Stimulated activated CD8-positive, alpha-beta memory T cell treated with anti-CD3 and anti-CD28 coated beads, Interleukin-12 subunit alpha, Interleukin-12 subunit beta, amount 100 ng/mL, for 1 hour (primary cell): Measurements from ENCODE around the gene KLHL26.
"Not testable (repeated sequence)": the region's sequence is repeated elsewhere in the genome, so short reads cannot be mapped to it uniquely, and the experiment has no call there.

Experiments
- DNase-seq: peaks from one replicate; pipeline ENCODE4 v3.0.0-alpha.2; 2020; ENCODE audit warnings: low read depth

The KLHL26 gene, protein sequence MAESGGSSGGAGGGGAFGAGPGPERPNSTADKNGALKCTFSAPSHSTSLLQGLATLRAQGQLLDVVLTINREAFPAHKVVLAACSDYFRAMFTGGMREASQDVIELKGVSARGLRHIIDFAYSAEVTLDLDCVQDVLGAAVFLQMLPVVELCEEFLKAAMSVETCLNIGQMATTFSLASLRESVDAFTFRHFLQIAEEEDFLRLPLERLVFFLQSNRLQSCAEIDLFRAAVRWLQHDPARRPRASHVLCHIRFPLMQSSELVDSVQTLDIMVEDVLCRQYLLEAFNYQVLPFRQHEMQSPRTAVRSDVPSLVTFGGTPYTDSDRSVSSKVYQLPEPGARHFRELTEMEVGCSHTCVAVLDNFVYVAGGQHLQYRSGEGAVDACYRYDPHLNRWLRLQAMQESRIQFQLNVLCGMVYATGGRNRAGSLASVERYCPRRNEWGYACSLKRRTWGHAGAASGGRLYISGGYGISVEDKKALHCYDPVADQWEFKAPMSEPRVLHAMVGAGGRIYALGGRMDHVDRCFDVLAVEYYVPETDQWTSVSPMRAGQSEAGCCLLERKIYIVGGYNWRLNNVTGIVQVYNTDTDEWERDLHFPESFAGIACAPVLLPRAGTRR

DNA sequence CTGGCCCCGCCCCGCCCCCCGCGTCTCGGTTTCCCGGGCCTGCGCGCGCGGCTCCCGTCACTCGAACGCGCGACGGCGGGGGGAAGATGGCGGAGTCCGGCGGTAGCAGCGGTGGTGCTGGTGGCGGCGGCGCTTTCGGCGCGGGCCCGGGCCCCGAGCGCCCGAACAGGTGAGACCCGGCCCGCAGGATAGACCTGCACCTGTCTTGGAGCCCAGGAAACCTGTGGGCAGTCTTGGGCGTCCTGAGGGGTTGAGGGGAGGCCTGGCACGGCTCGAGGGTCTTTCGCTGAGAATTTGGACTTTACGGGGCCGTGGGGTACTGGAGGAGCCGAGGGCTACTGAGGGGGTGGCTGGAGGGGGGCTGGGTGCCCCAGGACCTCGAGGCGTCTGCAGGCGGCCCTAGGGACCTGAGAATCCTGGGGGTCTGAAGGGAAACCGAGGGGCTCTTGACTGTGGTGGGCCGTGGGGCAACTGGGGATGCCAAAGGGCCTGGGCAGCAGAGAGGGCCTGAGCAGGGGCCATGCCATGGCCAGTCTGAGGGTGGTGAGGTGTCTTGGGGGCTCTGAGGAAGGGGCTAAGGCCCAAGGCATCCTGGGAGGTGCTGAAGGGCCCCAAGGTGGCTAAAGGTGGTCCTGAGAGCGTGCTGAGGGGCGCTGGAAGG, at the start of gene KLHL26:
KLHL26 (plus strand) TSS at position 60 of the 661 bp plus-strand sequence; CDS start at position 87, 27 bp downstream.
- DNase-seq: no peak

DNA sequence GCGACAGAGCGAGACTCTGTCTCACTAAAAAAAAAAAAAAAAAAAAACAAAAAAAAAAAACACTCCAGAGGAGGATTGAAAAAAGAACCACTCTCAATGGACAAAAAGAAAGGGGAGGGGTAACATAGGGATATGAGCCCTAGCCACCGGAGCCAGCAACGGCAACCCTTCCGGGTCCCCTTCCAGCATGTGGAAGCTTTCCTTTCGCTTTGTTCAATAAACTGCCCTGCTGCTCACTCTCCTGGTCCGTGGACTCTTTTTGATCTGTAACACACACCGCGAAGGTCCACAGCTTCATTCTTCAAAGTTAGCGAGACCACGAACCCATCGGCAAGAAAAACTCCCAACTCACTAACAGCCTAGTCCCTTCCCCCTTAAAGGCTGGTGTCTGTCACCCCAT, 49.3 kb upstream of the KLHL26 start:
- no peak for DNase-seq

DNA sequence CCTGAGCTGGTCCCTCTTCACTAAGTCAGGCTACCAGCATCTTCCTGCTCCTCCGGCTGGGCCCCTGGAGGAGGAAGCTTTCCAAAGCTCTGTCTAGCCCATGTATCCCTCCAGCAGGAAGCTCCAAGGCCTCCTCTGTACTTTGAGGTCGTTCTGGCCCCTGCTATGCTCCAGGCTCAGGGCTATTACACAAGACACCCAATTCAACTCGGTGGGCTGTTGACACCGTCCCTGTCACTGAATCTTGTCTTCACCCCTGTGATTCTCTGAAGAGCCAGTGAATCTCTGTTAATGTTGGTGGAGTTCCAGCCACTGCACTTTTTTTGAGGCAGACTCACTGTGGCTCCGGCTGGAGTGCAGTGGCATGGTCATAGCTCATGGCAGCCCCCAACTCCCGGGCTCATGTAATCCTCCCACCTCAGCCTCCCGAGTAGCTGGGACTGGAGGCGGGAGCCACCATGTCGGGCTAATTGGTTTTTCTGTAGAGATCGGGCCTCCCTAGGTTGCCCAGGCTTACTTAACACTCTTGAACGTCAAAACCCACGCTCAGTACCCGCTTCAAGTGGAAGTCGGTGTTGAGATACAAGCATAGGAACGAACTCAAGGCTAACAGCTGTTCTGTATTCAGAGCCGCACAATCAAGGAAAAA, 48.7 kb upstream of the KLHL26 start:
- DNase-seq: no peak

DNA sequence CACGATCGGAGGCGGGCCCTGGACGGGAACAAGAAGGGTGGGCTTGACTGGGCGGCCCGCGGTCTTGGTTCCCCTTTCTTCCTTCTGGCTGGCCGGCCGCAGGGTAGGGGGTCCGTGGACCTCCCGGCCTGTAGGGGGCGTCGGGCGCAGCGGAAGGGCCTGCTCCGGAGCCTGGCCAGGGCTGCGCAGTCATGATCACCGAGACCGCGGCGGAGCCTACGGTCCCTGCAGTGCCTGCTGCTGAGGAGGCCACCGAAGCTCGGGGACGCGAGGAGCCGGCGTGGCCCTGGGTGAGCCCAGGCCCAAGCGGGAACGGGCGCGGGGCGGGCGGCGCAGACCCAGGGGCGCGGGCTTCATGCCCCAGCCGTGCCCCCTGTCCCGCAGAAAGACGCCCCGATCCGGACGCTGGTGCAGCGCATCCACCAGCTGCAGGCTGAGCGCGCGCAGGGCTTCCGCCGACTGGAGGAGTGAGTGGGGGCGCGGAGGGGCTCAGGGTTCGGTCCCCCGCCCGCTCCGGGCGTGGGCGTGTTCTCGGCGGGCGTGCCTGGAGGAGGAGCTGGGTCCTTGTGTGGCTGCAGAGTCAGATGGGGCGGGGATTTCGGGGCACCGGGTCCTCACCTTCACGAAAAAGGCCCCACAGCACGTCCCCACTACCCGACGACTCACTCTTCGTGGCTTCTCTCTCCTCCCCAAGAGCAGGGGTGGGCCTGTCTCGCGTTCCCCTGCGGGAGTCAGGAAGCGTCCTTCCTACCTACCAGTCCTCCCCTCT, 48.0 kb upstream of the KLHL26 start, which contains the start of gene REX1BD:
REX1BD (plus strand) TSS at position 188 of the 769 bp plus-strand sequence; CDS start at position 192, 4 bp downstream.
- peak; percentile 74 for DNase-seq

DNA sequence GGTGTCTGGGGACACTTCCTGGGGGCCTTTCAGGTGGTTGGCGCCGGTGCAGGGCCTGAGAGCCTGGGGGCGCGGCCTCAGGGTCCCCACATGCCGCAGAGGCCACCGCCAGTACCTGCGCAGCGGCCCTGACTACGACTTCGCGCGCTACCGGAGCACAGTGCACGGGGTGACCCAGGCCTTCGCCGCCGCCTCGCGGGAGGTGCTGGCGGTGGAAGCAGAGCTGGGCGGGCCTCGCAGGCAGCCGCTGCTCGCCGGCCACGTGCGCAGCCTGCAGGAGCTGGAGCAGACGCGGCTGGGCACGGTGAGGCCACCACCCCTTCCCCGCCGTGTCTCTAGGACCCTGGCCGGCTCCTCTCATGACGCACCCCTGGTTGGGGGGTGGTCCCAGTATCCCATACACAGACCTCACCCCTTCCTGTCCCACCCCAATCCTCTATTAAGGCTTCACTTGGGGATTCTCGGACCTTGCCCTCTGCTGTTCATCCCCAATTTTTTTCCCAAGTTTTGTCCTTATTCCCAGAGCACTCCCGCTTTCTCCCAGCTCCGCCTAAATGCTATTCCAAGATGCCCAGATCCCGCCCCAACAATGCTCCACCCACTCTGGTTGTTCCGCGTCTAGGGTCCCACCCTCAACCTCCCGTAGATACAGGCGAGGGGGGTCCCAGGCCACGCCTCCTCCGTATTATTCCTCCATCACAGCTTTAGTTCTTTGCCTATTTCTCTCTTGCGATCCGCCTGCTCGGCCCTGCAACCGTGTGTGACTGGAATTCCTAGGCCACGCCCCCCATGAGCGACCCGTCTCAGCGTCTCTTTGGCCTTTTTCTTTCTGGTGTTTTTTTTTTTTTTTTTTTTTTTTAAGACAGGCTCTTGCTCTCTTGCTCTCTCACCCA, 47.2 kb upstream of the KLHL26 start:
- peak; percentile 33 for DNase-seq

DNA sequence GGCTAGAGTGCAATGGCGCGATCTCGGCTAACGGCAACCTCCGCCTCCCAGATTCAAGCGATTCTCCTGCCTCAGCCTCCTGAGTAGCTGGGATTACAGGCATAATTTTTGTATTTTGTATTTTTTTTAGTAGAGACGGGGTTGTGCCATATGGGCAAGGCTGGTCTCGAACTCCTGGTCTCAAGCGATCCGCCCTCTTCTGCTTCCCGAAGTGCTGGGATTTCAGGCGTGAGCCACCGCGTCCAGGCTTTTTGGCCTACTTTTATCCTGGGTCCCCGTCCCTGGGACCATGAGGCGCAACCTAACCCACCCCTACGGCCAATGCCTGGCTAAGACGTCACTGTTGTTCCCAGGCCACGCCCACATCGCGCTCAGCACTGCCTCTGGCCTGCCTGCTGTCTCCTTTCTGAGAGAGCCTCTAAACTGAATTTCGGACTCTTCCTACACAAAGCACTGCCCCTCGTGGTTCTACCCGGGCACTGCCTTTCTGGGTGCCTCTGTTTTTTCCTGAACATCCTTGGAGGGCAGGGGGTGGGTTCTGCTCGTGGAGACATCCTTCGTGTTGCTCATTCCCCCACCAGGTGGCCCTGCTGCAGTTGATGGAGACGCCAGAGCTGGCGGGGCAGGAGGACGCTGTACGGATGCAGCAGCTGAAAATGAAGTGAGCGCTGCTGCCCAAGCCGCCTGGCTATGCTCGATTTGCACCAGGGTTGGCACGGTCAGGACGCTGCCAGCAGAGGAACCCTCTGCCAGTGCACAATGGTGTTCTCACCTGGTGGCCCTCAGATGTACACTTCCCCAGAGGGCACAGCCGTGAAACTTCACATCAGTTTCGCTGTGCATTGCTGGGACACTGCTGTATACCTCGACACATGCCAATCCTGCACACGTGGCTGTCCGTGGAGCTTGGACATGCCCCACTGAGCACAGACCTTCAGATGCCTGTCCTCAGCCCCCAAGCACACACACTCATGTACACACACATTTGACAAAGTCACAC, 46.3 kb upstream of the KLHL26 start:
- DNase-seq: no peak

DNA sequence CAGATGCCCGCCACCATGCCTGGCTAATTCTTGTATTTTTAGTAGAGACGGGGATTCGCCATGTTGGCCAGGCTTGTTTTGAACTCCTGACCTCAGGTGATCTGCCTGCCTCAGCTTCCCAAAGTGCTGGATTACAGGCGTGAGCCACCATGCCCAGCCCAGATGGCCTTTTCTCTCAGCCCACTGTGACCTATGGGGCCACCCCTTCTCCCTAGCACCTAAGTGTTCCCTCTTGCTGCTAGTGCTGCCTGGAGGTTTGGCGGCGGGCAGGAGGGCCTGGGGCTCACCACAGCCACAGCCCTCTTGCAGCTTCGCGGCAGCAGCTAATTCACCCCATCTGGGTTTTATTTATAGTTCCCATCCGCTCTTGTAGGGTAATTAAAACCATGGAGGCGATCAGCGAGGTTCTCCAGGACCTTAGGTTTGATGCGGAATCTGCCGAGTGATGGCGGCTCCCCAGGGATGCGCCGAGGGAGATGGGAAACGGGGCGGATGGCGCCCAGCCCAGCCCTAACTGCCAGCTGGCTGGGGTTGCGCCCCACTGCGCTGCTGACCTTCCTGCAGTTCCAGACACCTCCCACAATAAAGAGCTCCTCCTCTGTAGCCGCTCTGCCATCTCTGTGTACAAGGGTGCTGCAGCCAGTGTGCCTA, 45.0 kb upstream of the KLHL26 start:
- DNase-seq: no peak

DNA sequence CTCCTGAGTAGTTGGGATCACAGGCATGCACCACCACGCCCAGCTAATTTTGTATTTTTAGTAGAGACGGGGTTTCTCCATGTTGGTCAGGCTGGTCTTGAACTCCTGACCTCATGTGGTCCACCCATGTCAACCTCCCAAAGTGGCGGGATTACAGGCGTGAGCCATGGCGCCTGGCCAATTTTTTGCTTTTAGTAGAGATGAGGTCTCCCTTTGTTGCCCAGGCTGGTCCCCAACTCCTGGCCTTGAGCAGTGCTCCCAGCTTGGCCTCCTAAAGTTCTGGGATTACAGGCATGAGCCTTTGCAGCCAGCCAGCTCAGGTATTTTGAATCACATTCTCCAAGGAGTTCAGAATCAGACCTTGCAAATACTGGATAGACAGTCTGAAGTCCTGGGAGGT, 44.1 kb upstream of the KLHL26 start:
- not testable (repeated sequence) for DNase-seq

DNA sequence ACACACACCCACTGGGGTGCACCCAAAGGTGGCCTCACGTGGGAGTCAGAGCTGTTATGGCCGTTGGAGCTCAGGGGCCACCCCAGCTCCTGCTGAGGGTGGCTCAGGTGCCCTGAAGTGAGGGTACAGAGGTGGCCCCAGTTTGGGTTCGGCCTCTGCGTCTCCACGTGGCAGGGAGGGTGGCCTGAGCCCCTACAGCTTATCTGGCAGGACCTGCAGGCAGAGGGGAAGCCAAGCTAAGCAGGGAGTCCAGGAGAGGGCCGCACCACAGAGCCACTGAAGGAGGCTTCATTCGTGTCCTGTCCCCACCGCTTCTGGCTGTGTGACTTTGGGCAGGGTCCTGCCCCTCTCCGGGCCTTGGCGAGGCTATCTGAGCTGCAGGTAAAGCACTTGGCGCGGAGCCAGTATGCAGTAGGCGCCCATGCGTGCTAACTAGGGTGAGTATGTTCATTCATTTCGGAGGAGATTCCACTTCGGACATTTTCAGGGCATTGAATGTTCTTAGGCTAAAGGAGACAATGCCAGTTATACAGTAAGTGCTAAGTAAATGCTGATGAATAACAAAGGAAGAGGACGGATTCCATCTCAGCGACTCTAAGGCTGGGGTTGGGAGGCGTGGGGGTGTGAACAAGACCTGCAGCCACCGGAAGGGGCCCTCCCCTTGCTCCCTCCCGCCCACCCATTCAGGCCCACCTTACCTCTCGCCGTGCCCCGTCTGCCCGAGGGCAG, 43.3 kb upstream of the KLHL26 start:
- no peak for DNase-seq

DNA sequence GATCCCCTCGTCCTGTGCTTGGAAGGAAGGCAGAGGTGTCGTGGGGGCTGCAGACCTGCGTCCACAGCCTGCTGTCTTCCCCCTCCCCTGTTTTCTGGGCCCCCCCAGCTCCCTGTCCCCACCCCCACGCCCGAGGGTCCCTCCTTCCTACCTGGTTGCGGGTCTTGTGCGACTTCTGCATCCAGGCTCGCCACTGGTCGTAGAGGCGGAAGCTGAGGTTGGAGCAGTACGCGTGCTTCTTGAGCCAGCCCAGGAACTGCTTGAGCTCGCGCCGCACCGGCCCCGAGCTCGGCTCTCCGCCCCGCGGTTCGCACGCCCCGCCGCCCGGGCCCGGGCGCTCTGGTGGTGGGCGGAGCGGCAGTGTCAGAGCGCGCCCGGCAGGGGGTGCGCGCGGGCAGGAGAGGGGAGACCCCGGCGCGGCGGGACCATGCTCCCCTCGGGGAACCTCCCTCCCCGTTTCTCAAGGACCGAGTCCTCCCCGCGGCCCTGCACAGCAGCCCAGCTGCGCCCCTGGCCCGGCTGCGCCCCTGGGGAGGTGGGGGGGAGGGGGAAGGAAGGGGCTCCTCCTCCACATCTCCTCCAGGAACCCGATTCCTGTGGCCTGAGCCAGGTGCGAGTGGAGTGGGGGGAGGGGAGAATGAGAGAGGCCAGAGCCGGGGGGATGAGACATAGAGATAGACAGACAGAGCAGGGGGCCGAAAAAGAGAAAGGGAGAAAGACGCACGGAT, 42.6 kb upstream of the KLHL26 start:
- DNase-seq: peak; percentile 66

DNA sequence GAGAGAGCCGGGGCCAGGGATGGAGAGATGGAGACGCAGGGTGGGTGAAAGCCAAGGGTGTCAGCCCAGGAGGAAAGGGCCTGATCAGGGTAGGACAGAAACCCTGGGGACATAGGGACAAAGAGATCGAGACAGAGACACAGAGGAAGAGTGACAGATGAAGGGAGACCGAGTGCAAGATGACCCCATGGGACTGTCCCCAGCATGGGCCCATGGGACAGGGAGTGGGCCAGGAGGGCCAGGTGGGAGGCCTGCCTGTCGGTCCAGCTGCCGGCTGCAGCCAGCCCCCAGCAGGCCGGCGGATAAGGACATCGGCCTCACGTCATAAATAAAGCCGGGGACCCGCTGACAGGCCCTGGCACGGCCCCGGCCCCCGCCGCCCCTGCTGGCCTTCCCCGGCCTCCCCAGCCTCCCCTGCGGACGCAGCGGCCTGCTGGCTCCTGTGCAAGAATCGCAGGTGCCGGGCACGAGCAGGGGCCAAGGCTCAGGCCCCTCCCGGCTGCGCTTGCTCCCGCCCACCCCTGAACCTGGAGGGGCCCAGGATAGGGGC, 41.9 kb upstream of the KLHL26 start:
- DNase-seq: no peak

DNA sequence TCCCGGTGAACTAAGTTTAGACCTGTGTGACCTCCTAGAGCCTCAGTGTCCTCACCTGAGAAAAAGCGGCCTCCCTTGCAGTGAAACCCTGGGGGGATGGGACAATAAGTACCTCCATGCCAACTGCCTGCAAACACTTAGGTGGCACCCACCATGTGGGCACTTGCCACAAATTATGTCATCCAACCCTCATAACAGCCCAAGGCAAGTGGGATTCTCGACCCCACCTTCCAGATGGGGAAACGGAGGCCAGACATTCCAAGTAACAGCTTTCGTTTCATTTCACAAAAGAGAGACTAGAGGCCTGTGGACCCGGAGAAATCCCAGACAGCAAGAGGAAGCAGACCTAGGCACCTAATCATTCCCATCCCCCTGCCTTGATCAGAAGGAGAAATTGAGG, 41.4 kb upstream of the KLHL26 start:
- no peak for DNase-seq

DNA sequence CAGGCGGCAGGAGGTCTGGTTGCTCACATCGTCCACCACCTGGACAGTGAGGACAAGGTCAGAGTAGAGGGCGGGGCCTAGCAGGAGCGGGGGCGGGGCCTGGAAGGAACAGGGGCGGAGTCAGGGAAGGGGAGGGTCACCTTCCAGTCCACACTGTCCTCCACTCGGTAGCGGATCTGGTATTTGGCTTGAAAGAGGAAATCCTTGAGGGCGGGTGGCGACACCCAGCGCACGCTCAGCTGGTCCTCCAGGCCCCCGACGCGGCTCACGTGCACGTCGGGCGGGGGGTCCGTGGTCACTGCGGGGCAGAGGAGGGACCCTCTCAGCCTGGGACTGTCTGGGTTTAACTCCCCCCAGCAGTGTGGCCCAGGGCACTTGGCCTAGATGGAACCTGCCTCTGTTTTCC, 40.1 kb upstream of the KLHL26 start:
- DNase-seq: no peak

DNA sequence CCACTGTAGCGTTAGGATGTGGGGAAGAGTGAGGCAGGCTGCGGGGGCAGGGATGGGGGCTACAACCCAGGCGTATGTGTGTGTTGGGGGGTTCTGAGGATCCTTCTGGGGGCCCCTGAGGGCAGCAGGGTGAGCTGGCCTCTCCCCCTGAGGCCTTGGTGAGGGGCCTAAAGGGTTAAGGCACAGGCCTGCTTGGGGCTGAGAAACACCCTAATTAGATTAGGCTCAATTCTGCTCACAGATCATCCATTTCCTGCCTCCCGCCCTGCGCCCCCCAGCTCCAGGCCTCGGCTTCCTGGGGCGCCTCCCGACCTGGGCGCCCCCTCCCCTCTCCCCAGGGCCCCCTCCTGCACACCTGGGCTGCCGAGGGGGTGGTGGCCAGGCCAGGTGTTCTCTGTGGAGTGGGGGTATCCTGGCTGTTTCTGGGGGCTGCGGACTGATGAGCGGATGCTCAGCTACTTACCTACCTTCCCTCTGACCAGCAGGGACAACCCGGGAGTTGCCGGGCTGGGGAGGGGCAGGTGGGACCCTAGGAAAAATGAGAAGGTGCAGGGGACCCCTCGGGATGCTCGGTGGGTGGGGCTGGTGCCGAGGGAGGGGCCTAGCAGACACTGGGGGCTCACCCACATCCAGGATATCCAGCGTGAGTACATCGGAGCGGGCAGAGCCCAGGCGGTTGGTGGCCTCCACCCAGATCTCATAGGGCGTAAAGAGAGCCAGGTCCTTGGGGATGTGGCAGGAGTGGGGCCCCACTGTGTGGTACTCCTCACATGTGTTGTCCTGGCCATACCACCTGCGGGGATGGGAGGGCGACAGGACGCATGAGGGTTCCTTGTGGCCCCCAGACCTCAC, 38.8 kb upstream of the KLHL26 start:
- DNase-seq: no peak

DNA sequence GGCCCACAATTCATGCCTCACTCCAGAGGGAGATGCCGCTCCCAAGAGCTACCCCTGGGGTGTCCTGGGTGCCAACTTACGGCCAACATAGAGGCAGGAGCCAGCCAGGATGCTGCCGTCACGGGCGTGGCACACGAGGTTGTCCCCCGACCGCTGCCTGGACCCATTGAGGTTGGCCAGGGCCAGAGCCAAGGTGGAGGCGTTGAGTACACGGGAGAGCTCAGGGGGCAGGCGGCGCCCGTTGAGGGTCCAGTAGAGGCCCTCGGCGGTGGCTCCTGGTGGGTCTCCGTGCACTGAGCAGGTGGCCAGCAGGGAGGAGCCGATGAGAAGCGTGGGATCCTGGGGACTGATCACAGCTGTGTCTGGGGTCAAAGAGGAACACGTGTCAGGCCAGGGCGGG, 37.3 kb upstream of the KLHL26 start:
- DNase-seq: no peak
